Heart left ventricle (tissue), 16 donors: ENCODE results near the gene CSNK2A2. TPM values are rescaled to one million over a fixed set of nuclear protein-coding genes. Genes with fewer than 3 reads are reported as not detected.

ENCODE experiments used
- ATAC-seq, 4 donors: fragments of 200-7000 bp; cut with Tn5 transposase; one replicate each; pipeline ENCODE4 v1.9.1; 2020 to 2022; ENCODE audit warnings: moderate library complexity in 4 of 4, mild to moderate bottlenecking in 3 of 4, moderate number of reproducible peaks in 1 of 4
- DNase-seq, 5 donors: peaks; one replicate each; pipeline ENCODE4 v3.0.0-alpha.2; 2020
- H3K27ac ChIP-seq, 12 donors: fragments of 200-600 bp; sonication (generic) in 4 of 12; one replicate each; pipeline versions ENCODE4 v1.5.0 to v1.8.0; 2016 to 2022; ENCODE audit warnings: mild to moderate bottlenecking in 2 of 12
- H3K27me3 ChIP-seq, 9 donors: fragments of 200-600 bp; sonication (generic) in 2 of 9; one replicate each; pipeline versions ENCODE4 v1.5.1 to v1.8.0; 2016 to 2022; ENCODE audit warnings: mild to moderate bottlenecking in 3 of 9
- H3K36me3 ChIP-seq, 9 donors: fragments of 200-600 bp; sonication (generic) in 2 of 9; one replicate each; pipeline versions ENCODE4 v1.5.0 to v1.8.0; 2018 to 2022; ENCODE audit warnings: mild to moderate bottlenecking in 2 of 9
- H3K4me1 ChIP-seq, 12 donors: fragments of 200-600 bp; sonication (generic) in 4 of 12; one replicate each; pipeline versions ENCODE4 v1.5.0 to v1.8.0; 2016 to 2022; ENCODE audit warnings: mild to moderate bottlenecking in 3 of 12
- H3K4me3 ChIP-seq, 12 donors: fragments of 200-600 bp; sonication (generic) in 4 of 12; one replicate each; pipeline versions ENCODE4 v1.5.0 to v1.8.0; 2017 to 2022; ENCODE audit warnings: mild to moderate bottlenecking in 9 of 12, moderate library complexity in 4 of 12
- H3K9me3 ChIP-seq, 12 donors: fragments of 200-600 bp; sonication (generic) in 4 of 12; one replicate each; pipeline versions ENCODE4 v1.5.0 to v1.8.0; 2016 to 2022; ENCODE audit warnings: mild to moderate bottlenecking in 1 of 12
- CTCF ChIP-seq, 12 donors: fragments of 200-600 bp; sonication (generic) in 4 of 12; IDR thresholded peaks; one replicate each; pipeline versions ENCODE4 v1.5.0 to v1.8.0; 2018 to 2022; ENCODE audit warnings: antibody characterized with exemption in 12 of 12, mild to moderate bottlenecking in 5 of 12
- POLR2A ChIP-seq, 2 donors: fragments of 450-650 bp; IDR thresholded peaks; one replicate each; pipeline ENCODE4 v1.6.1; 2017; ENCODE audit warnings: antibody characterized with exemption in 2 of 2, mild to moderate bottlenecking in 2 of 2, moderate library complexity in 2 of 2
- WGBS, 4 donors: extraction: QIAGEN DNeasy Blood & Tissue Kit in 2 of 4; methylation state at CpG; one replicate each; pipeline versions ENCODE4 v1.1.5 to v1.1.7; 2013 to 2018; 5-methylcytosine and 5-hydroxymethylcytosine counted together
- intact Hi-C, 10 donors: fragments of 100-400 bp; cut with DNase I; formaldehyde crosslinking; loops; one replicate each; pipeline versions ENCODE4 v1.11.1 to v1.14.2; 2022
- polyA plus RNA-seq, 2 donors: library from polyadenylated mRNA; stranded (reverse); fragments of 200-250 nt; gene quantifications; one replicate each; pipeline ENCODE4 v1.2.3, GENCODE V29; 2013
- total RNA-seq, 9 donors: library from RNA; depleted of rRNA in 2 of 9; stranded (reverse); fragments of >200 nt in 2 of 9; fragmentation: NEBNext Ultra II Directional in 3 of 9; extraction: Animal tissue kit (Norgen Biotek cat#: 25700) in 3 of 9; gene quantifications; one replicate each; pipeline versions ENCODE4 v1.1.0 to v1.2.4, GENCODE V29; 2016 to 2023
- donor health status: ischemic (EF 13 %, LVEDD 7.1; RV severe dilation, severe dysfunction).
- donor health status: healthy with polysubstance abuse.
- donor health status: DM: no; HTN: yes; CAD: no.
- donor health status: DM: no; HTN: no; CAD: no.
- donor health status: ischemic (EF 25% LVEDD 6.9; RV normal size, moderate dysfunction).
- donor health status: ischemic (EF 25% LVEDD 5.7; RV mildly dilated, moderate dysfunction).
- donor health status: healthy.
- donor health status: DM: yes; HTN: yes; CAD: no.
- donor health status: ischemic (EF 35%, LVEDD 5.7; RV mildly dilated, moderate dysfunction).
- donor health status: nonischemic (EF 11% LVEDD 7.7; RV severe dilation, severe dysfunction).
- donor health status: DM: yes; HTN: yes; CAD: no.
- donor health status: PGD.
- donor health status: ischemic (EF 29% LVEDD 5.4; RV normal size, mild dysfunction).
- donor health status: nonischemic (EF 23%, LVEDD 6.1; RV moderate dilation, normal function).

The CSNK2A2 gene
- total and polyA plus RNA-seq, 11 donors, result 20.9 to 48.4 (median 36.4) TPM

GRCh38 chr16:58236231-58236690 is 38.4 kb upstream of the CSNK2A2 start:
- intact Hi-C loops, result no loop called here
- TF ChIP-seq CTCF (IDR thresholded peaks at IDR 0.05) (no peak), POLR2A (IDR thresholded peaks at IDR 0.05) (no peak)

GRCh38 chr16:58235663-58236062 is 37.8 kb upstream of the CSNK2A2 start:
- Histone ChIP-seq H3K27me3 (peaks cover 0 to 19% (median 0%) of the 10 kb centered on the region in 9 donors), H3K4me1 (peaks cover 0 to 8% (median 0%) of the 10 kb centered on the region in 12 donors), H3K27ac (no peak overlapping the region), H3K9me3 (no peaks in the 10 kb centered on the region), H3K36me3 (no peaks in the 10 kb centered on the region), H3K4me3 (peak overlapping the region in 1 of 12 donors; percentile 55)
- intact Hi-C loops, result no loop called here
- WGBS, 4 donors, result 32 to 65% (median 48%) methylated on average over 3 of the region's 3 CpGs
- DNase-seq (no peak), ATAC-seq (no peak)
- TF ChIP-seq POLR2A (IDR thresholded peaks at IDR 0.05), result no peak
- TF ChIP-seq CTCF (IDR thresholded peaks at IDR 0.05), result no peak

More at GRCh38 chr16:58236231-58236690, 38.4 kb upstream of the CSNK2A2 start:
- peak overlapping the region in 11 of 12 donors; percentile 11 to 59 (median 46) for H3K4me3 ChIP-seq
- H3K36me3 ChIP-seq, result no peaks in the 10 kb centered on the region
- ATAC-seq (peak; percentile 51 to 96 (median 94)), DNase-seq (peak; percentile 62 to 75 (median 72))
- no peaks in the 10 kb centered on the region for H3K9me3 ChIP-seq
- WGBS, 4 donors, result 1 to 3% (median 2%) methylated on average over 13 of the region's 13 CpGs
- H3K27me3 ChIP-seq, result peaks cover 0 to 24% (median 0%) of the 10 kb centered on the region in 9 donors
- peaks cover 0 to 8% (median 0%) of the 10 kb centered on the region in 12 donors for H3K4me1 ChIP-seq
- no peak overlapping the region for H3K27ac ChIP-seq

- 75 to 77% (median 76%) methylated on average over 10 of the region's 10 CpGs for WGBS, 4 donors
These were observed 37.1 kb upstream of the CSNK2A2 start for GRCh38 chr16:58234831-58235595.

More at GRCh38 chr16:58234831-58235595, 37.1 kb upstream of the CSNK2A2 start:
- Histone ChIP-seq H3K4me1 (peaks cover 0 to 8% (median 0%) of the 10 kb centered on the region in 12 donors), H3K27me3 (peaks cover 0 to 19% (median 0%) of the 10 kb centered on the region in 9 donors), H3K4me3 (no peak overlapping the region), H3K36me3 (no peaks in the 10 kb centered on the region), H3K9me3 (no peaks in the 10 kb centered on the region), H3K27ac (no peak overlapping the region)
- no peak for TF ChIP-seq CTCF (IDR thresholded peaks at IDR 0.05)
- no peak for TF ChIP-seq POLR2A (IDR thresholded peaks at IDR 0.05)
- DNase-seq (no peak), ATAC-seq (no peak)
- intact Hi-C loops, result no loop called here
